Prostate gland (tissue), 2 donors: ENCODE measurements around the gene INSIG2.

Experiments
- CTCF ChIP-seq, 4 experiments: fragments of 200-600 bp in 2 of 4; fragments of 450-650 bp in 2 of 4; sonication (generic) in 2 of 4; IDR thresholded peaks; 1 replicate in 3 of 4; 2 replicates in 1 of 4; pipeline ENCODE4 v1.5.1; 2016 to 2019; ENCODE audit warnings: antibody characterized with exemption in 4 of 4, mild to moderate bottlenecking in 2 of 4, moderate library complexity in 2 of 4
- POLR2A ChIP-seq: fragments of 450-650 bp; IDR thresholded peaks from one replicate; pipeline ENCODE4 v1.6.1; 2016; ENCODE audit warnings: antibody characterized with exemption, mild to moderate bottlenecking
- POLR2AphosphoS5 ChIP-seq: sonication (generic); formaldehyde crosslinking; IDR thresholded peaks from one replicate; pipeline ENCODE4 v1.6.1; 2017; ENCODE audit warnings: antibody characterized with exemption

- TF ChIP-seq CTCF (IDR thresholded peaks at IDR 0.05): no peak
- TF ChIP-seq POLR2A: no peak
- TF ChIP-seq POLR2AphosphoS5: no peak
Observed at GRCh38 chr2:118097657-118098056, 9.4 kb downstream of the INSIG2 start.
